NCI-H146 treated with DMSO at 0.1 percent for 48 hours (cell line): Measurements from ENCODE around the gene ACOXL.
"Not testable (repeated sequence)": the region's sequence is repeated elsewhere in the genome, so short reads cannot be mapped to it uniquely, and the experiment has no call there.

ENCODE experiments used
- DNase-seq: peaks from one replicate; lab custom pipeline; 2025; ENCODE audit not compliant: unreplicated experiment; lab: John Stamatoyannopoulos, UW

The ACOXL gene

DNA sequence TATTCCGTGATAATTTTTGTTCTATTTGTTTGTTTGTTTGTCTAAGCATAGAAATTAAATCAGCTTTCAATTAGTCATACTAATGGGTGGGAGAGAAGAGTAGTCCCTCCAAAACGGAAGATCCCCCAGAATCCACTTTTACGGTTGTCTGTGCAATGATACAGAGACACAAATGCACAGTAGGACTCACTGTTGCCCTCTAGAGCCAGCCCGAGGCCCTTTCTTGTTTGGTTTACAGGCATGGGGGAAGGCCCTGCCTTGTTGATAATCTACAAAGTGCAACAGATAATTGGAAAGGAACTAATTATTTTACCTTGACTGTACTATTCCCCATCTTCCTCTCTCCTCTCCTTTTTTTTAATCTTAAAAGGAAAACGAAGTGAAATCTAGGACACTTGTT is 121.1 kb downstream of the ACOXL start:
- DNase-seq = peak; percentile 33

DNA sequence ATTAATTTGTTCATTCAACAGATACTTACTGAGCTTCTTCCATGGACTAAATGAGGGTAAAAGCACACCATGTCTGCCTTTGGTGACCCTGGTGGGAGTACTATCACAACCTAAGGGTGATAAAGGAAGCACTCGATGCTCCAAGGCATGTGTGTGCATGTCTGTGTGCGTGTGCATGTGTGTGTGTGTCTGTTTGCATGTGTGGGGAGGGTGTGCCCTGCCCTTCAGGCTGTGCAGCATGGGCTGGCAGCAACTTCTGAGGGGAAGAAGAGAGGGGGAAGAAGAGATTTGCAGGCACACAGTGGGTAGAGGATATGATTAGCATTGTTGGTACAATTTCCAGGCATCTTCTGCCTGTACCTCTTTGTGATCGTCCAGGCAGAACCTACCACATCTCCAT is 121.6 kb downstream of the ACOXL start:
- DNase-seq = no peak

DNA sequence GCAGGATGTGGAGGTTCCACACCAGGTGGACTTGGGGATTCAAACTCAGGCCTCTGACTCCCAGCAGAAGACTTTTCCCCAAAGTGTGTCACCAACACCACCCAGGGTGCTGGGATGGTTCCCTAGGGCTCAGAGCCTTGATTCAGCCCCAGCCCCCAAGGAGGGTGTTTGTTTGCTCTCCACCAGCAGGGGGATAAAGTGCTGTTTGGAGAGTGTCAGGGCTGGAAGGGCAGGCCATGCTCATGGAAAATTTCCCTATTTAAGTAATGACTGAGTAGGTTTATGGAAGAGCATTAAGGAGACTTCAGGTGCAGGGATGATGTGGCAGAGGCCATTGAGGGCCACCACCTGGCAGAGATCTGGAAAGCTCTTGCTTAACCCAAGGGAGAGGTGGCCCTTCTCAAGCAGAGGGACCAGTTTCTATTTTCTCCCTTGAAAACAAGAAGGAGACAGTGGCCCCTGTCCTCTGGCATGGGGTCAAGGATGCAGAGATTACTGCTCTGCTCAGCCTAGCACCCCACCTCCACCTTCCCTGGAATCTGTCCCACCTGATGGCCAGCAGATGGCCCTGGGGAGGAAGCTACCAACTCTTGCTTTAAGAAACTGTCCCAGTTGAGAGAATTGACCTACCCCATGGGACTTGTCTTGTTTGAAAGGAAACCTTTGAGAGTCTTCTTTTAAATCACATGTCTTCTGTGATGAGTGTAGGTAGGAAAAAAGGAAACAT is 122.1 kb downstream of the ACOXL start:
- DNase-seq = peak; percentile 41

DNA sequence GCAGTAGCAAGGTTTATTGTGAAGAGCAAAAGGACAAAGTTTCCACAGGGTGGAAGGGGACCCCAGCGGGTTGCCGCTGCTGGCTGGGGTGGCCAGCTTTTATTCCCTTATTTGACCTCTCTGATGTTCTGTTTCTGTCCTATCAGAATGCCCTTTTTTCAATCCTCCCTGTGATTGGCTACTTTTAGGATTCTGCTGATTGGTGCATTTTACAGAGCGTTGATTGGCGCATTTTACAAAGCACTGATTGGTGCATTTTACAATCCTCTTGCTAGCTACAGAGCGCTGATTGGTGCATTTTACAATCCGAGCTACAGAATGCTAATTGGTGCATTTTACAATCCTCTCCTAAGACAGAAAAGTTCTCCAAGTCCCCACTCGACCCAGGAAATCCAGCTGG is 123.5 kb downstream of the ACOXL start:
- not testable (repeated sequence) for DNase-seq

DNA sequence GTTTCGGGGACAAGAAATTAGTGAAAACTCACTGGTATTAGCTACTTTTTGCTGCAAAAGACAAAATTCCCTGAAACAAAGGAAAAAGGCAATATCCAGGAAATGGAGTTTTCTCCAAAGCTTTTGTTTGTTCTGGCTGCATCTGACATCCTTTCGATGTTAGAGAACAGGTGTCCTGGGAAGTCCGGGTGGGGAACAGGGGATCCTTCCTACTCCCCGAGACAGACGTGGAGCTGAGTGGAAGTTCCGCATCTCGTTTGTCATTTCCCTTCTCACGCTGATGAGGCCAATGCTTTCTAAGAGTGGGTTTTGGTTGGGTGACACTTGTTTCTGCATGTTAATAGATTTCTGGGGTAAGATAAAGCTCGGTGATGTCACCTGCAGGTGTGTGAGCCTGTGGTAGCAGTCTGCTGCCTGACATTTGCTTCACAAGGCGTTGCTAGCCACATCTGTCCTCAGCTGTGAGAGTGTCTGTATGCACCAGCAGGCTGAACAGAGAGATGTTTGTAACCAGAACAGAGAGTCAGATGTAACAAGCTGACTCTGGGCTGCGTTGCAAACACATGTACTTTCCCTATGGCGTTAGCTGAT is 125.9 kb downstream of the ACOXL start:
- DNase-seq = peak; percentile 29

DNA sequence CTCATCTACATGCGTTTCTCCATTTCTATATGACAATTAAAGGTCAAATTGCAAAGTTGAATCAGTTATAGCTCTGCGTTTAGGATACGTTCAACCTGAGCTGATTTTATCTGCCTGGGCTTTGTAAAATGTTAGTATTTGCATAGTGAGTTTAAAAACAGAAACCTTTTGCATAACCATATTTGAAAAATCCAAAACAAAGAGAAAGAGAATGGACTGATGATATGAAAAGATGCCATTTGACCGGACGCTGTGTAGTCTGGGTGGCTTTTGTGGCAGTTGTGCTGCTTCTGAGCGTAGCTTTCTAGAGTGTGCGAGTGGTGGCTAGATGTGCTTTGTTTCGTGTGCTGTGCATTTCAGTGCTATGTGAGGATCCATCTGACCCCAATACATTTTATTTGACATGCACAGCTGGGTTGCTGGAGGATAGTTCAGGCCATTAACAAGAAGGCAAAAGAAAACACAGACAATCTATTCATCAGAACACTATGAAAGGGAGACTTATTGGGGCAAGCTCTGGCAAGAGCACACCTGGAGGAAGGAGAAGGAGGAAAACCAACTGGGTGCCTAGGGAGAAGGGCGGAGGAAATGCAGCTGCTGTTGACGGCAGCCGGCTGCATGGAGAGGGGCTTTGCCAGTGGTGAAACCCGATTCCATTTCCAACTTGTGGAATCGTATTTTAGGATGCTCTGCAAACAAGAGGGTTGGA is 126.8 kb downstream of the ACOXL start:
- DNase-seq = peak; percentile 70

DNA sequence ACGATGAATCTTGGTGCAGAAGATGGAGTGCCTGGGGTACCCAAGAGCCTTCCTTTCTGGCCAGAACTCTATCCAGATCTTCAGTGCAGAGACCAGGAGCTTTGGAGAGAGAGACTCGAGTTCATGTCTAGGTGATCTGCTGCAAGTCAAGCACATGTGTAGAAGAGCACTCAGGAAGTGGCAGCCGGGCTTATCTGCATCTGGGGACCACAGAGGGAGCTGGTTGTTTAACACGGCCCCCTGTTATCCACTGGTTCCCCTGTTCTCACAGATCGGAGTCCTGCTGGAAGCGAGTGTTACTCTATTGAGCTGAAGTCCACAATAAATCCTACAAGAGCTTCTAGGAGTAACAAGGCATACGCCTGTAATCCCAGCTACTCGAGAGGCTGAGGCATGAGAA is 128.3 kb downstream of the ACOXL start:
- DNase-seq = no peak

DNA sequence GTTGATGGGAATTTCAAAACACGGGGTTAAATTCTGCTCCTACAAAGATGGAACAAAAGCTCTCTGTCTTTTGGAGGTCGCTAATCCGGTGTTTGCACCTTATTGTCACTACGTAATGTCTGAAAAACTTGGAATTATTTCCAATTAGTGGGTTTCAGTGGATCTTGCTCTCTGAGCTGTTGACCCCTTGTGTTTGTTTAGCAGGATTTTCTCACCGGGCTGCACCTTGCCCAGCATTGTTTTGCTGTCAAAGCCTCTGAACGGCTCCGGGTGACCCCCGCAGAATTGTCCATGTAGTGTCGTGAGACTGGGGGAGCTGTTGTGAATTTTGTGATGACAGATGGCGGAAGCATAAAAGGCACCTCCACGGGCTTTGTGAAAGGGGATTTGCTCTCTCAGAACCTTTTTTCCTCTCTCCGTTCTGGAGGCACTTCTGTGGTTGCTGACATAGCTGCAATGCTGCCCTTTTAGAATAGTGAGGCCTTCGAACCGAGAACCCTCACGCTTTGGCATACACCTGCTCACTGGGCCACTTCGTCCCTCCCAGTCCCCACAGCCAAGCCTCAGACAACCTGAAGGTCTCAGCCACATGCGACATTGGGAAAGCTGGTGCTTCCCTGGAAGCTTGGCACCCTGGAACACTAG is 129.4 kb downstream of the ACOXL start:
- DNase-seq = no peak

DNA sequence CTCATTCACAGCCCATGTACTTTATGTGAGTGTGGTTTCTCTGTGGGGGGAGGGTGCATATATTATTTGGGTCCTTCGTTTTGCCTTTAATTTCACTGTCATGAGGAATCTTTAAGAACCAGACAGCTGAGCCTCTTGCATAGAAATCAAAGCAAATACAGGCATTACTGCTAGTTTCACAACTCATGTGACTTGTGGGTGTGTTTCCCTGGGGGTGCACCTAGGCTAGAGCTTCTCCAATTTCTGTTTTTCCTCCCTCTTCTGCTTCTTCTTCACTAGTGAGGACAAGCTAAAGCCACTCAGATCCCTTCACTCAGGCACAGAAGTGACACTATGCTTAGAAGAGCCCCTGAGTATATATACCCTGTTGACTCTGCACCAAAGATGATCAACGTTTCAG is 131.4 kb downstream of the ACOXL start:
- no peak for DNase-seq

DNA sequence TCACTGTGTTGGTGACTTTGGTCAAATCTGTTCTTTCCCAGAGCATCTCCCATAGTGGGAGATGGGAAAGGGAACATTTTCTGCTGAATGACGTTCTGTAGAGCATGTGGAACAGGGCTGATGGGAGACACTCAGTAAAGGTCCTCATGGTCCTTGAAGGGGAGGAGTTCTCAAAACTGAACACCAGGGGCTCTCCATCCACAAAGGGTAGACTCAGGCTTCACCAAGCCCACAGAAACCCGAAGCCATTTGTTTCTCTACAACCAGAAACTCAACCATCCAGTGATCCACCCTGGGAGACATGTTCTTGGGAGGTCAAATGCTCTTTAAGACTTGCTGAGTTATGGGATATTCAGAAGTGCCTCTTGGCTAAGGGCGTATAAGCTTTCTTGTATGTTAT is 131.8 kb downstream of the ACOXL start:
- no peak for DNase-seq

DNA sequence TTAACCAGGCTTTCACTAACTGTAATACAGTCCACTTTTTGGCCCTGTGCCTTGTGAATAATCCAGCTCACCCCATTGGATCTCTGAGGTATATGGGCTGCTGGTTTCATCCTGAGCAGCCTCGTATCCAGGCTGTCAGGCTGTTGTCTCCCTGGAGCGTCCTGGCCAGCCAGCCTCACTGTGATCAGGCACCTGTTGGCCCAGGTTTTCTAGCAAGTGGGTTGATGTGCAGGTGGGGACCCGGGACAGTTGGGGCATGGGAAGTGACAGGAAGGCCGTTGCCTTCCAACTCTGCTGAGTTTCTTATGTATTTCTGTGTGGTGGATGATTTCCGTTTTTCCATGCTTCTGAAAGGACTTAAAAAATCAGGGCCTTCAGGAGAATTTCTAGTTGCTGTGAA is 132.4 kb downstream of the ACOXL start:
- DNase-seq = no peak

DNA sequence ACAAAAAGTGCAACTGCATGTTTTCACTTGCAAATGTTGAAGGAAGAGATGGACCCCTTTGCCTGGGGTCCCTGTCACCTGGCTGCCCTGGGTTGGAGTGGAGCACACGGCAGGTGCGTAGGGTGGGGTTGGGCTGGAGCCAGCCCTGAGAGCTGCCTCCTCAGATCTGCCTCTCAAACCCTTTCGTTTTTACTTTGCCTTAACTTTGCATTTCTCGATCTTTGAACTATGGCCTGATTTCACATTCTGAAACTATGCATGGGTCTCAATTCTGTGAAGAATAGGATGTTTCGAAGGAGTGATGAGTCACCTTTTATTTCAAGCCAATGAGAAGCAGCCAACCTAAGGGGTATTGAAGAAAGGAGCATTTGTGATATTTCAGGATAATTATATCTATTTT is 132.8 kb downstream of the ACOXL start:
- DNase-seq = no peak

DNA sequence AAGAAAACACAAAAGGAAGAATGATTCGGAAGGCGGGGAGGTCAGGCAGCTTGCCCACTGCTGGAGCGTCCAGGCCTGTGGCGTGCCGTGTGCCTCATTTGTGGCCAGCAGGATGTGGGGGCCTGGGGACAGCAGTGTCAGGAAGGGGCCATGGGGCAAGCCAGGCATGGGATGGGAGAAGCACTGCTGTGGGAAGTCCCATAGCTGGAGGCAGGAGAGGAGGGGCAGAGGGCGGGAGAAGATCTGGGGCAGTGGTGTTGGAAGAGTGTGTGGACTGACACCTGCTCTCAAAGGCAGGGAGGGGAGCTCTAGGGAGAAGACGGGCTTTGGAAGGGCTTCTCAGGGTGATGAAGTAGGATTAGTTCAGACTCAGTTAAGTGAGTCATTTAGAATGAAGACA is 133.7 kb downstream of the ACOXL start:
- no peak for DNase-seq

DNA sequence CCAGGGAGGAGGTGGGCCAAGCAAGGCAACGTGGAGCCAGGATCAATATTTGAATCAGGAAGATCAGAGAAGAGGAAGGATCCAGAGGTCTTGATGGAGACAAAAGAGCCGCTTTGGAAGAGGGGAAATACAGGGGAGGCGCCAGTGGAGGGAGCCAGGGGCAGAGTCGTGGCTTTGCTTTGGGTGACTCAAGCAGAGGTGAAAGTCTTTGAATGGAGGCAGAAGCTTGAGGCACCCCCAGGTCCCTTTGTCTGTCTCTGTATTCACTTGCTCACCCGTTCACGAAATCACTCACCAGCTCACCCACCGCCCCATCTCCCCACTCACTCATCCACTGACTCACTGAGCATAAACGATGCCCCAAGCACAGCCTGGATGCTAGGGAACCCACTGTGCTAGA is 134.1 kb downstream of the ACOXL start:
- no peak for DNase-seq

DNA sequence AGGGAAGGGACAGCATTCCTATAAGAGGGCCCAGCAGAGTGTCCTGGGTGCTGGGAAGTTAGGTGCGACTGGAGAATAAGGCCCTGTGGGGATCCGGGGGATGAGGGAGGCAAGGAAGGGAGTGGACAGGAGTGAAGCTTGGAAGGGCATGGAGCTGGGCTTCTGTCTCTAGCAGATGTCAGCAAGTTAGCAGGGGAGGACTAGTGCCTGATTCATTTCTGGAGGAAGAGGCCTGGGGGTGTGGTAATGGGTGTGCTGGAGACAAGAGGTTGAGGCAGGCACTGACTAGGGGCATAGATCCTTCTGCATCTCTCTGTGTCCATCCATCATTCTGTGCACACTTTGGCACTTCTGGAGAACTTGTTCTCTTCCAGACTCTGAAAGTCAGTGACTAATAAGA is 134.7 kb downstream of the ACOXL start:
- no peak for DNase-seq

DNA sequence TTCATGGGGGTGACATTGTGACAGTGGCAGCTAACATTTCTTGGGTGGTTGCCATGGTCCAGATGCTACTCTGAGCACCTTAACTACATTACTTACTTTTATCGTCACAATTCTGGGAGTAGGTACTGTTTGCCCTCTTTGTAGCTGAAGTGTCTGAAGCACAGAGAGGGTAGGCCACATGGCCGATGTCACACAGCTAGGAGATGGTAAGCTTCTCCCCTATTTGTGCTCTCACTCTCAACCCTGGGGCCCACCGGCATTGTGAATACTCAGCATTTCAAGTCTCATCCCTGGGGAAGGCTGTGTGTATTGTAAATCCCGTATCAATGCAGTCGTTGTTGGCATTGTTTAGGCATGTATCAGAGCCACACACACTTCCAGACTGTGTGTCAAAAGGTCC is 136.6 kb downstream of the ACOXL start:
- no peak for DNase-seq

DNA sequence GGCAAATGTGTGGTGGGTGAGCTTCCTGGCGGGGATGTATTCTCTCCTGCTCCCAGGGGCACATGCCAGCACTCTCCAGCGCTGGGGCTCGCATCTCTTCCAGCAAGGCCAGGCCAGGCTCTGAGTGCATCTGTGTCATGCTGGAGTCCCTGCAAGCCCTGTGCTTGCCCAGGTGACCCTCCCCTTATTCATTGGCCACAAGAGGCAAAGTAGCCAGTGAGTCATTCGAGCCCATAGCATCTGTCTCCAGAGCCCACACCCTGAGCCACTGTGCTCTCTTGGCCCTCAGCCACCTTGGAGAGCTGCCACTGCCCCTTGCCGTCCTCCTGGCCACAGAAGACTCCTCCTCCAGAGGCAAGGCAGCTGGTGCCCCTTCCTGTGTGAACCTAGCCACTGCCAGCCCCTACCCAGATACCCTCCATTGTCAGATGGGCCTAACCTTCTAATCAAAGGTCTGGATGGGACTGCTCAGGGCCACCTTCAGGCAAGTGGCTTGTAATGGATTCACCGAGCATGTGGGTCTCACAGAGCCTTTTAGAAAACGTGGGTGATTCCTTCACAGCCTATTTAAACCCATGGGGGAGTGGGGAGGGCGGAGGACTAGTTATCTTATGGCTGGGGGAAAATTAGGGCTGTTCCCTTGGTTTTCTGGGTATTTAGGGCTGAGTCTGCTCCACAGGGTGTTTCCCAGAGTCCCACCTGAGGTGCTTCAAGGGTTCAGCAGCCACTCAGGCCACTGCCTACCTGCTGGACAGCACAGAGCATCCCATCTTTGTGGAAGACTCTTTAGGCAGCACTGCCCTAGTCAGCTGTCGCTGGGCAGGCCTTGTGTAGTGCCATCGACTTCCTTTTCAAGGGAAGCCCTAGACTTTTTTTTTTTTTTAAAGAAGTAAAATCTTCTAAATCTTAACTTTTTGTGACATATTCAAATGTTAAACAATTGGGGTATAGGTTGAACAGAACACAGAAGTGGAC is 137.4 kb downstream of the ACOXL start:
- DNase-seq = no peak

DNA sequence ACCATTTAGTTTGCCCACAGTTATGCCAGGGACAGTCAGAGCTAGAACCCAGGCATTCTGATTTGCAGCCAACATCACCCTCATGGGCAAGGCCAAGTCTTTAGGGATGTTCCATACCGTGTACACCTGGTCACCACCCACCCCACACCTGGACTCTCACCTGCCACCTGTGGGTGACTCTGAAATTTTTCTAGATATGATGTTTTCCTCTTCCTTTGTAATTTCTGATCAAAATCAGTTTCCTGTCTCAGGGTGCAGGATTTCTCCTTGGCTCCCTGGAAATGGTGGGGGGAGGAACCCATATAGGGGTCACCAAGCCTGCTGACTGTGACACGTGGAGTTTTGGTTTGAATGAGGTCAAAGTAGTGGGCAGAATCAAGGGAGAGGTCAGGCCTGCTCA is 138.2 kb downstream of the ACOXL start:
- DNase-seq = no peak

DNA sequence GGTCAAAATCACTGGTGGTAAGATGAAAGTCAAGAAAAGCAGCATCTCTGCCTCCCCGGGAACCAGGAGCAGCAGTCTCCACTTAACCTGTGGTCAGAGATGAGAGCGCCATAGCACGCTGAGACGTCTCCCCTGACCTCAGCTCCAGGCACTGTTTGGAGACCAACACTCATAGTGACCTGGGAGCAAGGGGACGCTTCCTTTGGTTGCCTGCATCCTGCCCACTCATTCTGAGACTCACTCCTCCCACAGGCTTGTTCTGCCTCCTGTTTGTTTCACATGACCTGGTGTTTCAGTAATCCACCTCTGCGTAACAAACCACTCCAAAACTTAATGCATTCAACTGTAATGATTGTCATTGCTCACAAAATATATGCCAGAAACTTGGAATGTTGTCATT is 139.3 kb downstream of the ACOXL start:
- no peak for DNase-seq

DNA sequence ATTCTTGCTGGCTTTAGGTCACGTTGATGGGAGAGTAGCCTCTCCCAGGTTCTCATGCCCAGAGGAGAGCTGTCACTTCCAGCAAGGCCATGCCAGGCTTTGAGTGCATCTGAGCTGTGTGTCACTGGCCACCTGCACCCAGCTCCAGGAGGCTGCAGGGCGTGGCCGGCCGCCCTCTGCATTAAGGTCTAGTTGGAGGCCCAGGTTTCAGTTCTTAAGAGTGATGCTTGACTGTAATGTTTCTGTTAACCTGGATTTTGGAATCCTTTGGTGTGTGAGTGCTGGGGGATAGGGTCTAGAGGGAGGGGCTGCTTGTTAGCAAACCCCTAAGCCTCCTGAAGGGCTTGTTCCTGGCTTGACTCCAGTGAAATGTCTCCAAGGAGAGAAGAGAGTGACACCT is 140.1 kb downstream of the ACOXL start:
- DNase-seq = no peak

DNA sequence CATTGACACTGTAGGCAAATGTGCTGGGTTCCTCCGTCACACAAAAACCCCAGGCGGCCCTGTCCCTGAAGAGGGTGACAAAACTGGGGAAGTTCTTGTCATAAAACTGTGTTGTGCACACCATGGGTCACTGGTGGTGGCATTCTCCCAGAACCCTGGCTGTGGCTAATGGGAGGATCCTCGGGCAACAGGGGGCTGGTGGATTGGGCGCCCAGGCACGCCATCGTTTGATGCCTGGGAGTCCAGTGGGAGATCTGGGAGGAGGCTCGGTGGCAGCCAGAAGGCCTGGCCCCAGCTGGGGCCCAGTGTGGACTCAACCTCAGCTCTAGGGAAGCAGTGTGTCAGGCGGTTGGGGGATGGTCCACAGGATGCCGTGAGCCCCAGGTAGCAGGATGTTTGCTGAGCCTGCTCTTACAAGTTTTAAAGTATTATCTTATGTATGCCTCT is 140.7 kb downstream of the ACOXL start:
- DNase-seq = no peak
